ENCODE results near the gene INTS1. TPM values are rescaled to one million over a fixed set of nuclear protein-coding genes. Genes with fewer than 3 reads are reported as not detected.

The INTS1 gene
- total RNA-seq, 4 donors from 2014 or later, result 45.9 to 70.6 (median 60.3) TPM

- H3K4me3 ChIP-seq (ENCODE audit: low read depth, poor library complexity, severe bottlenecking), result no peak overlapping the region
- TF ChIP-seq POLR2A (IDR thresholded peaks at IDR 0.05) (no peak), CTCF (IDR thresholded peaks at IDR 0.05) (no peak)
- DNase-seq (ENCODE audit: low spot score in 2 of 2), result no peak
- intact Hi-C loops (cut with DNase I; ENCODE audit: low total_unique reads), result no loop called here
- WGBS, 2 donors, result 86 to 87% methylated on average over 25 to 38 of the region's 38 CpGs
These were observed 38.9 kb upstream of the INTS1 start for GRCh38 chr7:1542841-1543747.

DNA sequence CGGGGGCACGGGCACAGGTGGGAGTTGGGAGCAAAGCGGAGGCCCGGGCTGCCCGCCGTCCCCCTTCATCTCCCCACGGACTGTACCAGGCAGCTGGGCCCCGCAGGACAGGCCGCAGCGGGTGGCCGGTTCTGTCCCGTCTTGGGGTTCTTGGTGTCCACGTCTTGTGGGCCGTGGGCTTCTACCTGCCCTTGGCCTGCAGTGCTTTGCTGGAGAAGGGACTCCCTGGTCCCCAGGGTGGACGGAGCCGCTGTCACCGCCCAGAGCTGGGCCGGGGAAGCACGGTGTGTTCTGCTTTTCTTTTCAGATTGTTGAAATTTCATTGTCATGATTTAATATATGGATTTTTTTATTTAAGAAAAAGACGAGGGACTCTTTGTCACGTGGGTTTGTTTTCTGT is 38.1 kb upstream of the INTS1 start:
- DNase-seq (ENCODE audit: low spot score in 2 of 2), result no peak
- TF ChIP-seq CTCF (IDR thresholded peaks at IDR 0.05) (no peak), POLR2A (IDR thresholded peaks at IDR 0.05) (no peak)
- no peak overlapping the region for H3K4me3 ChIP-seq (ENCODE audit: low read depth, poor library complexity, severe bottlenecking)
- intact Hi-C loops (cut with DNase I; ENCODE audit: low total_unique reads), result no loop called here
- 92 to 95% methylated on average over 21 of the region's 21 CpGs for WGBS, 2 donors

- 84 to 88% methylated on average over 18 to 29 of the region's 33 CpGs for whole genome bisulfite sequencing, 2 donors
- intact Hi-C loops (cut with DNase I; ENCODE audit: low total_unique reads), result no loop called here
- TF ChIP-seq CTCF (IDR thresholded peaks at IDR 0.05) (no peak), POLR2A (IDR thresholded peaks at IDR 0.05) (no peak)
- no peak for DNase-seq (ENCODE audit: low spot score in 2 of 2)
- no peak overlapping the region for H3K4me3 ChIP-seq (ENCODE audit: low read depth, poor library complexity, severe bottlenecking)
These were observed 37.4 kb upstream of the INTS1 start for GRCh38 chr7:1541431-1542162.

DNA sequence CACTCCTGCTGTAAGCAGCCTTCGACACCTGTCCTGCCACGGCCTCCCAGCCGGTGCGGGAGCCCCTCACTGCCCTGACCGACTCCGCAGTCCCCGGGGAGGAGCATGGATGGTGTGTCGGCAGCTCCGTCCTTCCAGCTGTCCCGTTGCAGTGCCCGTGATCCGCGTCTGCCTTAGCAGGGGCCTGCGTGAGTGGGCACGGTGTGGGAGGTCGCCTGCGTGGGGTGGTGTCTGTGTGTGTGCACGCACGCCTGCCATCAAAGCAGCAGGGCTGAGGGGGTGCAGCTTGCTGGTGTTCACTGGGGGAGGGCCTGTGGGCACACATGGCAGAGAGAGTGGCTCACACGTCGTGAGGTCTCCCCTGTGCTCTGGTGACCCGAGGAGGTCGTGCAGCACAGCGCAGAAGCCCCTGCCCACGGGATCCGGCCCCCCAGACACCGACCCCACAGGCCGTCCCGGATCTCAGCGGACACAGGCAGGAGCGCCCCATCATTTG is 36.6 kb upstream of the INTS1 start:
- WGBS, 2 donors, result 91 to 97% methylated on average over 26 to 31 of the region's 31 CpGs
- intact Hi-C loops (cut with DNase I; ENCODE audit: low total_unique reads), result no loop called here
- DNase-seq (ENCODE audit: low spot score in 2 of 2), result peak in 1 of 2 donors; percentile 85
- TF ChIP-seq CTCF (IDR thresholded peaks at IDR 0.05) (no peak), POLR2A (IDR thresholded peaks at IDR 0.05) (no peak)
- H3K4me3 ChIP-seq (ENCODE audit: low read depth, poor library complexity, severe bottlenecking), result no peak overlapping the region

DNA sequence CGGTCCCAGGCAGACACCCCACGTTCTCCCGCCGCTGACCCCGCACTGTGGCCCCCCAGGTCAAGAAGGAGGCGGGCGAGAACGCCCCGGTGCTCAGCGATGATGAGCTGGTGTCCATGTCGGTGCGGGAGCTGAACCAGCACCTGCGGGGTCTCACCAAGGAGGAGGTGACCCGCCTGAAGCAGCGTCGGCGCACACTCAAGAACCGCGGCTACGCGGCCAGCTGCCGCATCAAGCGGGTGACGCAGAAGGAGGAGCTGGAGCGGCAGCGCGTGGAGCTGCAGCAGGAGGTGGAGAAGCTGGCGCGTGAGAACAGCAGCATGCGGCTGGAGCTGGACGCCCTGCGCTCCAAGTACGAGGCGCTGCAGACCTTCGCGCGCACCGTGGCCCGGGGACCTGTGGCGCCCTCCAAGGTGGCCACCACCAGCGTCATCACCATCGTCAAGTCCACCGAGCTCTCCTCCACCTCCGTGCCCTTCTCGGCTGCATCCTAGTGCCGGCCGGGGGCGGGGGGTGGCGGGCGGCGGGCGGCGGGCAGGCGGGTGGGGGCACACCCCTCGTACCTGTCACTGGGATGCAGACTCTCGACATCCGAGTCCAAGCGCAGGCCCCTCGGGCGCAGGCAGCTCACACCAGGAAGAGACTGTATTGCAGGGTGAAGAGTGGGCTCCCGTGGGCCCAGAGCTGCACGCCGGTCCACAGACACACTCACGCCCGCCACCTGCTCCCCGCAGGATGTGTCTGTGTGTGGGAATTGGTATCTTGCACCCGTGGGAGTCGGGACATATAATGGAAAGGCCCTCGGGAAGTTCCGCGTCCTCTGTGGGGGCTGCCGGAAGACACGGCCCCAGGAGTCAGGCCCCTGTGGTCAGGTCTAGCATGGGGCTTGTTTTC is 35.9 kb upstream of the INTS1 start:
- TF ChIP-seq CTCF (IDR thresholded peaks at IDR 0.05), result no peak
- TF ChIP-seq POLR2A (IDR thresholded peaks at IDR 0.05), result no peak
- no peak overlapping the region for H3K4me3 ChIP-seq (ENCODE audit: low read depth, poor library complexity, severe bottlenecking)
- intact Hi-C loops (cut with DNase I; ENCODE audit: low total_unique reads), result no loop called here
- WGBS, 2 donors, result 94 to 96% methylated on average over 67 to 73 of the region's 73 CpGs
- no peak for DNase-seq (ENCODE audit: low spot score in 2 of 2)
